DOHH2 (cell line): ENCODE data around the gene ERBB2.

Experiments
- H3F3A ChIP-seq: fragments of 200-600 bp; sonication (generic), shearing (Covaris generic); 2 replicates; pipeline ENCODE4 v1.6.0; 2016; ENCODE audit warnings: antibody characterized with exemption, mild to moderate bottlenecking; ENCODE audit not compliant: control insufficient read depth, insufficient read depth
- H3K27ac ChIP-seq: fragments of 200-600 bp; sonication (generic); 2 replicates; pipeline ENCODE4 v1.5.1; 2014; ENCODE audit warnings: low read depth, mild to moderate bottlenecking, low read length, moderate library complexity
- H3K27me3 ChIP-seq: fragments of 200-600 bp; sonication (generic); 2 replicates; pipeline ENCODE4 v1.6.1; 2014; ENCODE audit warnings: mild to moderate bottlenecking, low read length, mixed read lengths; ENCODE audit not compliant: control insufficient read depth
- H3K36me3 ChIP-seq: fragments of 200-600 bp; sonication (generic); 2 replicates; pipeline ENCODE4 v1.6.1; 2014; ENCODE audit warnings: mild to moderate bottlenecking, low read length, moderate library complexity, mixed read lengths; ENCODE audit not compliant: control insufficient read depth
- H3K4me1 ChIP-seq: fragments of 200-600 bp; sonication (generic); 2 replicates; pipeline ENCODE4 v1.6.1; 2014; ENCODE audit warnings: mild to moderate bottlenecking, low read length, mixed read lengths; ENCODE audit not compliant: control insufficient read depth
- H3K4me2 ChIP-seq: fragments of 200-600 bp; sonication (generic); 2 replicates; pipeline ENCODE4 v1.6.0; 2014; ENCODE audit warnings: mild to moderate bottlenecking, low read length, moderate library complexity
- H3K4me3 ChIP-seq: fragments of 200-600 bp; sonication (generic); 2 replicates; pipeline ENCODE4 v1.5.1; 2014; ENCODE audit warnings: mild to moderate bottlenecking, low read length, mixed read lengths
- H3K79me2 ChIP-seq: fragments of 200-600 bp; sonication (generic); 2 replicates; pipeline ENCODE4 v1.6.1; 2014; ENCODE audit warnings: mild to moderate bottlenecking, low read length, mixed read lengths; ENCODE audit not compliant: control insufficient read depth
- H3K9me2 ChIP-seq: fragments of 200-600 bp; sonication (generic); replicated peaks from 2 replicates; pipeline ENCODE4 v1.6.1; 2014; ENCODE audit warnings: mild to moderate bottlenecking, low read length, mixed read lengths; ENCODE audit not compliant: control insufficient read depth
- H3K9me3 ChIP-seq: fragments of 200-600 bp; sonication (generic); 2 replicates; pipeline ENCODE4 v1.6.1; 2014; ENCODE audit warnings: antibody characterized with exemption, low read length, mixed read lengths; ENCODE audit not compliant: control insufficient read depth, insufficient read depth
- H4K20me1 ChIP-seq: fragments of 200-600 bp; sonication (generic); 2 replicates; pipeline ENCODE4 v1.6.0; 2014; ENCODE audit warnings: low read depth, mild to moderate bottlenecking, antibody characterized with exemption, low read length, moderate library complexity; ENCODE audit not compliant: control insufficient read depth, insufficient read depth
- CTCF ChIP-seq: fragments of 200-600 bp; sonication (generic); IDR thresholded peaks from one replicate; pipeline ENCODE4 v1.5.1; 2014; ENCODE audit warnings: antibody characterized with exemption, mild to moderate bottlenecking, low read depth, low read length; ENCODE audit not compliant: poor library complexity, severe bottlenecking
- EZH2phosphoT487 ChIP-seq: fragments of 200-600 bp; sonication (generic); IDR thresholded peaks from 2 replicates; pipeline ENCODE4 v1.6.1; 2017; ENCODE audit warnings: borderline replicate concordance, mild to moderate bottlenecking, antibody characterized with exemption, low read length, moderate library complexity, mixed read lengths

The ERBB2 gene

GRCh38 chr17:39727556-39727955 lies 27.7 kb downstream of the ERBB2 start:
- peaks cover 14% of the 10 kb centered on the region for H3K79me2 ChIP-seq
- H3K27ac ChIP-seq, result no peak overlapping the region
- no peak overlapping the region for H3K4me3 ChIP-seq
- peaks cover 26% of the 10 kb centered on the region for H3K36me3 ChIP-seq
- peaks cover 16% of the 10 kb centered on the region for H3K4me1 ChIP-seq
- H3K9me2 ChIP-seq, result no peaks in the 10 kb centered on the region
- H3K9me3 ChIP-seq, result no peaks in the 10 kb centered on the region
- TF ChIP-seq CTCF (no peak), EZH2phosphoT487 (no peak)
- no peaks in the 10 kb centered on the region for H3K27me3 ChIP-seq
- H4K20me1 ChIP-seq, result no peaks in the 10 kb centered on the region
- no peak overlapping the region for H3K4me2 ChIP-seq
- H3F3A ChIP-seq, result 0 out of 2 replicates have a peak, but pooled peaks cover under 1% of the 10 kb centered on the region

DNA sequence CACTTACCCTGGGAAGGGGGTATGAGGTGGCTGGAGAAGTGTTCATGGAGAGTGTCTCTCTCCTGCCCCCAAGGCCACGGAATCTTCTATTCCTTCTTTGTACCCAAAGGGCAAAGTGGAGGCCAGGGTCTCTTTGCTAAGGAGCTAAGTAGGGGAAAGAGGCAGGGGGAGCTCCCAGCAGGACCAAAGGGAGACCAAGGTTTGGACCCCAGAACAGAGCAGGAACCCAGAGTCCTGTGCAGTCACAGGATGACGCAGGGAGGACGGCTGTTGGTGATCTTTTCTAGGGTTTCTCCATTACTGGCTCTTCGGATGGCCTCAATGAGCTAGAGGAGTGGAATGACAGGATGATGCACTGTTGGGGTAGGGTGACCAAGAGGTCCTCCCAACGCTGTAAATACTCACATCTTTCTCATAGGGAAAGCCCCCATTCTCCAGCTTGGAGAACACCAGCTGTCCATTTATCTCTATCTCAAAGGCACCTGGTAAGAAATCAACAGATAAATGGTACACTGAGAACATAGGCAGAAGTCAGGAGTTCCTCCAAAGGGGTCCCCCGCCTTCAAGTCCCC lies 29.5 kb downstream of the ERBB2 start:
- peak overlapping the region; percentile 98 for H3K4me3 ChIP-seq
- no peaks in the 10 kb centered on the region for H3K9me3 ChIP-seq
- TF ChIP-seq EZH2phosphoT487 (no peak), CTCF (no peak)
- H3K4me2 ChIP-seq, result peak overlapping the region; percentile 100
- H3K4me1 ChIP-seq, result peaks cover 16% of the 10 kb centered on the region
- H3K9me2 ChIP-seq, result no peaks in the 10 kb centered on the region
- no peaks in the 10 kb centered on the region for H3K27me3 ChIP-seq
- H3K27ac ChIP-seq, result no peak overlapping the region
- H4K20me1 ChIP-seq, result no peaks in the 10 kb centered on the region
- peaks cover 14% of the 10 kb centered on the region for H3K79me2 ChIP-seq
- peaks cover 26% of the 10 kb centered on the region for H3K36me3 ChIP-seq
- H3F3A ChIP-seq, result 0 out of 2 replicates have a peak, but pooled peaks cover 2% of the 10 kb centered on the region

- H3K9me3 ChIP-seq, result no peaks in the 10 kb centered on the region
- no peaks in the 10 kb centered on the region for H3K9me2 ChIP-seq
- H3K4me2 ChIP-seq, result peak within 1 kb of the TSS; percentile 100
- peaks cover 26% of the 10 kb centered on the region for H3K36me3 ChIP-seq
- peaks cover 16% of the 10 kb centered on the region for H3K4me1 ChIP-seq
- no peaks in the 10 kb centered on the region for H4K20me1 ChIP-seq
- H3K27me3 ChIP-seq, result no peaks in the 10 kb centered on the region
- no peak for TF ChIP-seq EZH2phosphoT487
- peak; percentile 76 for TF ChIP-seq CTCF
- peaks cover 14% of the 10 kb centered on the region for H3K79me2 ChIP-seq
- peak within 1 kb of the TSS; percentile 98 for H3K4me3 ChIP-seq
- peak within 1 kb of the TSS; percentile 51 for H3K27ac ChIP-seq
- 0 out of 2 replicates have a peak, but pooled peaks cover 2% of the 10 kb centered on the region for H3F3A ChIP-seq
These were observed 30.4 kb downstream of the ERBB2 start, which contains the start of gene MIEN1 for GRCh38 chr17:39730095-39730921. TSS of gene MIEN1 (minus strand) at chr17:39730532. CDS start at chr17:39730495, 37 bp downstream.
